ENCODE data around the gene GLT8D1. TPM values are rescaled to one million over a fixed set of nuclear protein-coding genes. Genes with fewer than 3 reads are reported as not detected.
"Not testable (repeated sequence)": the region's sequence is repeated elsewhere in the genome, so short reads cannot be mapped to it uniquely, and the experiment has no call there.

The GLT8D1 gene
- total RNA-seq, 1 donor from 2014 or later: 86.9 TPM

- DNase-seq: no peak
Measured at GRCh38 chr3:52679811-52680210, 25.8 kb downstream of the GLT8D1 start.

- no peak for DNase-seq
Measured at GRCh38 chr3:52679199-52679538, 26.4 kb downstream of the GLT8D1 start.

GRCh38 chr3:52678265-52679198 is 27.1 kb downstream of the GLT8D1 start:
- no peak for DNase-seq

- DNase-seq: not testable (repeated sequence)
Measured at GRCh38 chr3:52676201-52676600, 29.4 kb downstream of the GLT8D1 start.

- no peak for DNase-seq
Measured at GRCh38 chr3:52671676-52672075, 33.9 kb downstream of the GLT8D1 start.

GRCh38 chr3:52670621-52671521 is 34.7 kb downstream of the GLT8D1 start:
- DNase-seq: no peak

GRCh38 chr3:52663098-52663497 is 42.5 kb downstream of the GLT8D1 start:
- no peak for DNase-seq

GRCh38 chr3:52660046-52660445 is 45.5 kb downstream of the GLT8D1 start:
- no peak for DNase-seq

- no peak for DNase-seq
Measured at GRCh38 chr3:52655895-52656294, 49.7 kb downstream of the GLT8D1 start.

GRCh38 chr3:52651592-52651991 is 54.0 kb downstream of the GLT8D1 start:
- DNase-seq: no peak

GRCh38 chr3:52650439-52650838 is 55.2 kb downstream of the GLT8D1 start:
- no peak for DNase-seq

- no peak for DNase-seq
Measured at GRCh38 chr3:52649461-52650210, 56.0 kb downstream of the GLT8D1 start.

GRCh38 chr3:52645549-52645948 is 60.0 kb downstream of the GLT8D1 start:
- no peak for DNase-seq

Small RNA genes within 50 kb of the gene (small RNA-seq; reads per million reads assigned to genes)
- gene AC006254.2 (ENCODE audit: low replicate concordance) (not detected), gene RF00569 (ENCODE audit: low replicate concordance) (2,419 reads per million, percentile 99 among the genes with 10 or more reads in this experiment), gene RF01183 (ENCODE audit: low replicate concordance) (not detected), gene SNORD19 (ENCODE audit: low replicate concordance) (0.24 reads per million, percentile 10 among the genes with 10 or more reads in this experiment), gene SNORD19B (ENCODE audit: low replicate concordance) (not detected), gene SNORD69 (ENCODE audit: low replicate concordance) (4,556 reads per million, percentile 100 among the genes with 10 or more reads in this experiment)

Other genes starting within 250 kb of the GLT8D1 start
- 42.4 TPM for gene STAB1, start 210.5 kb downstream of the GLT8D1 start, total RNA-seq
- 32.7 TPM for gene NT5DC2, start 171.9 kb downstream of the GLT8D1 start, total RNA-seq
- gene UQCC5, start 169.2 kb downstream of the GLT8D1 start, total RNA-seq: 1.4 TPM
- gene PBRM1, start 19.9 kb downstream of the GLT8D1 start, total RNA-seq: 83.4 TPM
- 109 TPM for gene GNL3, start 19.8 kb downstream of the GLT8D1 start, total RNA-seq
- 40.1 TPM for gene SPCS1, start 315 bp upstream of the GLT8D1 start, total RNA-seq
- 18.3 TPM for gene NEK4, start 65.1 kb upstream of the GLT8D1 start, total RNA-seq
- gene ITIH1, start 71.8 kb upstream of the GLT8D1 start, total RNA-seq: 1.3 TPM
- 0.49 TPM for gene ITIH3, start 89.0 kb upstream of the GLT8D1 start, total RNA-seq
- gene ITIH4, start 124.9 kb upstream of the GLT8D1 start, total RNA-seq: 4.6 TPM
- gene MUSTN1, start 129.2 kb upstream of the GLT8D1 start, total RNA-seq: 9.6 TPM
- gene STIMATE, start 191.8 kb upstream of the GLT8D1 start, total RNA-seq: 8.7 TPM

Data from skin of body (tissue), 3 donors.